ENCODE data around the gene PUS10. TPM values are rescaled to one million over a fixed set of nuclear protein-coding genes. Genes with fewer than 3 reads are reported as not detected.

Gene PUS10
- total and polyA plus RNA-seq, 2 of the 13 experiments (the other 11 are each of a cell fraction or from before 2014, with no cell fraction given): 41.4 to 44.3 TPM

GRCh38 chr2:60957643-60958042, 60.4 kb downstream of the PUS10 start:
- no peak overlapping the region for H3K27ac ChIP-seq (ENCODE audit: extremely low read length, insufficient read depth, low read length)
- H3K9ac ChIP-seq (ENCODE audit: insufficient read depth, low read depth, low read length): no peak overlapping the region
- BruUV-seq (replicated peaks): no TSS peak
- H3K4me2 ChIP-seq (ENCODE audit: low read depth, low read length): no peak overlapping the region
- H3K36me3 ChIP-seq (replicated peaks in 1 of 2; ENCODE audit: control insufficient read depth in 1 of 2, insufficient read depth in 2 of 2, low read length in 2 of 2): peaks cover 30 to 79% of the 10 kb centered on the region in 2 experiments
- TF ChIP-seq AHR (CRISPR knock-in tag; IDR thresholded peaks at IDR 0.05): no peak
- TF ChIP-seq AKAP8 (CRISPR knock-in tag; IDR thresholded peaks at IDR 0.05): no peak
- TF ChIP-seq, protein P1, sequence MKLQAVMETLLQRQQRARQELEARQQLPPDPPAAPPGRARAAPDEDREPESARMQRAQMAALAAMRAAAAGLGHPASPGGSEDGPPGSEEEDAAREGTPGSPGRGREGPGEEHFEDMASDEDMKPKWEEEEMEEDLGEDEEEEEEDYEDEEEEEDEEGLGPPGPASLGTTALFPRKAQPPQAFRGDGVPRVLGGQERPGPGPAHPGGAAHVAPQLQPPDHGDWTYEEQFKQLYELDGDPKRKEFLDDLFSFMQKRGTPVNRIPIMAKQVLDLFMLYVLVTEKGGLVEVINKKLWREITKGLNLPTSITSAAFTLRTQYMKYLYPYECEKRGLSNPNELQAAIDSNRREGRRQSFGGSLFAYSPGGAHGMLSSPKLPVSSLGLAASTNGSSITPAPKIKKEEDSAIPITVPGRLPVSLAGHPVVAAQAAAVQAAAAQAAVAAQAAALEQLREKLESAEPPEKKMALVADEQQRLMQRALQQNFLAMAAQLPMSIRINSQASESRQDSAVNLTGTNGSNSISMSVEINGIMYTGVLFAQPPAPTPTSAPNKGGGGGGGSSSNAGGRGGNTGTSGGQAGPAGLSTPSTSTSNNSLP (IDR thresholded peaks at IDR 0.05; ENCODE audit: low read depth, low read length): no peak
- no peak for TF ChIP-seq ZSCAN21 (CRISPR knock-in tag; IDR thresholded peaks at IDR 0.05; ENCODE audit: borderline replicate concordance)
- TF ChIP-seq CHD4 (IDR thresholded peaks at IDR 0.05; ENCODE audit: borderline replicate concordance, low read length): no peak
- no peak for TF ChIP-seq ZNF317 (CRISPR knock-in tag; IDR thresholded peaks at IDR 0.05)
- no peak for TF ChIP-seq SIN3B (IDR thresholded peaks at IDR 0.05; ENCODE audit: low read length)
- TF ChIP-seq ZNF616 (CRISPR knock-in tag; IDR thresholded peaks at IDR 0.05; ENCODE audit: low read depth): no peak
- no peak for TF ChIP-seq FOXO1 (CRISPR knock-in tag; IDR thresholded peaks at IDR 0.05)
- no peak for TF ChIP-seq ZNF484 (CRISPR knock-in tag; IDR thresholded peaks at IDR 0.05; ENCODE audit: borderline replicate concordance, low read depth)
- TF ChIP-seq GZF1 (CRISPR knock-in tag; IDR thresholded peaks at IDR 0.05): no peak
- no peak for TF ChIP-seq KAT7 (CRISPR knock-in tag; IDR thresholded peaks at IDR 0.05; ENCODE audit: borderline replicate concordance)
- no peak for TF ChIP-seq ZNF256 (CRISPR knock-in tag; conservative IDR thresholded peaks at IDR 0.05)
- no peak for TF ChIP-seq MBNL3 (CRISPR knock-in tag; conservative IDR thresholded peaks at IDR 0.05)
- TF ChIP-seq PHF20 (CRISPR knock-in tag; IDR thresholded peaks at IDR 0.05): no peak
- no peak for TF ChIP-seq CBX1 (IDR thresholded peaks at IDR 0.05; ENCODE audit: low read depth)
- in situ Hi-C loops (cut with HindIII; ENCODE audit: extremely low pct_ligation_motif_present, low pct_unique_long_range_greater_than_20kb) (no loop called here), intact Hi-C loops (cut with micrococcal nuclease; ENCODE audit: unreplicated experiment) (no loop called here)
- H3K27me3 ChIP-seq (ENCODE audit: control insufficient read depth in 1 of 2, insufficient read depth in 2 of 2, low read length in 2 of 2): no peaks in the 10 kb centered on the region
- DNase-seq (ENCODE audit: low spot score): no peak
- FAIRE-seq: no peak
- 94% methylated on average over 5 of the region's 5 CpGs for WGBS (ENCODE audit: low lambda C conversion rate)
- CTCF ChIA-PET (ENCODE audit: low intra/inter-chr PET ratio, low total read pairs): no interaction called here
- H3K4me3 ChIP-seq (replicated peaks in 1 of 3; ENCODE audit: insufficient read depth in 1 of 3, low read depth in 2 of 3, low read length in 3 of 3): no peak overlapping the region
- no peaks in the 10 kb centered on the region for H3K4me1 ChIP-seq (ENCODE audit: insufficient read depth, low read length)
- peak; percentile 64 for ATAC-seq
- no peak overlapping the region for H2AFZ ChIP-seq (ENCODE audit: low read length)
- no peaks in the 10 kb centered on the region for H3K9me3 ChIP-seq (ENCODE audit: low read length)
- H3K79me2 ChIP-seq (ENCODE audit: insufficient read depth, low read length): no peaks in the 10 kb centered on the region
- POLR2A ChIA-PET: no interaction called here
- no peaks in the 10 kb centered on the region for H4K20me1 ChIP-seq (ENCODE audit: insufficient read depth, low read length)

Data from HepG2 (cell line).